Middle frontal gyrus (tissue), 1 donor: ENCODE results near the gene GPC6.

Experiments
- DNase-seq: peaks from one replicate; pipeline ENCODE4 v3.0.0-alpha.2; 2015; ENCODE audit warnings: low spot score; ENCODE audit errors: extremely low spot score

GPC6 gene

GRCh38 chr13:93964146-93964512, 737.5 kb downstream of the GPC6 start:
- DNase-seq, result no peak

- DNase-seq, result no peak
These were observed 739.0 kb downstream of the GPC6 start for GRCh38 chr13:93965587-93965986.

- no peak for DNase-seq
These were observed 739.8 kb downstream of the GPC6 start for GRCh38 chr13:93966267-93966936.

GRCh38 chr13:93967286-93967685, 740.7 kb downstream of the GPC6 start:
- DNase-seq, result no peak

DNA sequence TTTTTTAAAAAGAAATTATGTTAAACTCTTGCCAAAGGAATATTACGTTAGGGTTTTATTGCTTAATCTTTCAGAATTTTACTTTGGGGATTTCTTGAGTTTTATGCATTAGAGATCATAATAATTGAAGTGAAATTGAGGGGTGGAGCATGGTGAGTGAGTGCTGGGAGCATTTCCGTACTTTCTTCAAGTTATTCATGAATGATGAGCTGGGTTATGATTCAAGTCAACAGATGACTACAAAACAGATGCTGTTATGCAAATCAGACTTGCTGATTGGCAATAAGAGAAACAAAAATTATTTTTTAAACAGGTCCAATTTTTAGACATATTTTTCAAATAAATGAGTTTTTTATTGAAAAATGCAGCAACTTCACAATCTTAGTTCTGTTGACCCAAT, 748.6 kb downstream of the GPC6 start:
- no peak for DNase-seq

DNA sequence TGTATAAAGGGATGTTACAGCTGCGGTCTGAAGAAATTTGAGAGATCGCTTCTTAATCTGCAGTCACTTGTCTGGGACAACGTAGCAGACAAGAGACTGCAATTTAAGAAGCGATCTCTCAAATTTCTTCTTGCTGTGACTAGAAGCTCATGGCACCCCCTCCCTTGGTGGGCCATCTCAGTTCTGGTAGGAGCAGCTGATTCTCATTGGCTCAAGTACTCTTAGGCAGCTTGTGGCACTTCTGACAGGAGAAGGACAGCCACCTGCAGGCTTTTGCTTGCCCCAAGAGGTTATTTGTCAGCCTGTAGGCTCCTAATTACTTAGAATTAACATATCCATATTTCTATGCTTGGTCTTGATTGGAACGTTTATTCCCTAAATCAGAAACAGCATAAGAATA, 749.9 kb downstream of the GPC6 start:
- DNase-seq, result no peak

- DNase-seq, result no peak
These were observed 751.4 kb downstream of the GPC6 start for GRCh38 chr13:93977986-93978385.

DNA sequence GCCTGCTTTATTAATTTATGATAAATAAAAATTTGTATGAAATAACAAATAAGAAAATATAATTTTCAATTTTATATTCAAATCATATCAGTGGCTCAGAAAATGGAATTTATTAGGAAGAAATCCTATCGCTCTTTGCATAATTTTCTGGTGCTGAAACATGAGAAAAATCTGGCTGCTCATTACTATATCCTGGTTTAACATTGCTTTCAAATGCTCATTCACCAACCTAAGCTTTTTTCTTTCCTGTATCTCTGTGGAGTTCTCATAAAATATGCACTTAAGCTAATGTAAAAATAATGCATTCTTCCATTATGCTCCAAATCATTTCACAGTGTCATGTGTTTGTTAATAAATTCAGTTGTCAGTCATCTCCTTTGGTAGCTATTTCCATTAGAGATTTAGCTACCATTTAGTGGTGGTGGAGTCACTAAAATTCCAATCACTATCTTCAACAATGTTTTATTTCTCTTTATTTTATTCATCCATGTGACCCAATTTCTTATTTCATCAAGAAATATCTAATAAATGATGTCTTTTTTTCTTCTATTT, 754.9 kb downstream of the GPC6 start:
- no peak for DNase-seq

DNA sequence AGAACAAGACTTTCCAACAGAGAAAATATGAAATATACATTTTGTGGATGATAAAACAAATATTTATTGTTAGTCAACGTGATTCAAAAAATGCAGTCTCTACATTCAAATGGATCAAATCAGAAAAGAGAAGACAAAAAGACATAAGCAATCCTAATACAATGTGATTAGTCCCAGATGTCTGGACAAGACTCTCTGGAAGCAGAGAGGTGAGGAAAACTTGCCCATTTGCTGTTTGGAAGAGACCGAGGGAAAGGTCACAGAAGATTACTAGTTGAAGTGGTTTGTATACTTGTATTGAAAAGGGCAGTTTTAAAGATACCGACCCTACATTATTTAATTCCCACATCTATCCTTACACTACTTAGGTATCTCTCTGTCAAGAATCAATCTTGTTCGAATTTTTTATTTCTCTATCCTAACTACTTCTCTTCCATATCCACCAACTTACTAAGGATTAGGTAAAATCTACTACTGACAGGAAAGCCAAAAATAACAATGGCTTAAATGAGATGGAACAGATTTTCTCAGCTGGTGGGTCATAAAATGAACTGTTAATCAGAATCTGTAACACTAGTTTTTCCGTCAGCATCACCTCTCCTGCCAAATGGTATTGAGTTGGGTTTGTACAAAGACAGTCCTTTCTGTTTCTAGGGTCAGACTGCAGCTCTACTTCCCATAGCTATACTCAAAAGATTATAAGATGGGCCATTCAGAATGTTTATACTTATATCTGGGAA, 755.7 kb downstream of the GPC6 start:
- DNase-seq, result no peak

DNA sequence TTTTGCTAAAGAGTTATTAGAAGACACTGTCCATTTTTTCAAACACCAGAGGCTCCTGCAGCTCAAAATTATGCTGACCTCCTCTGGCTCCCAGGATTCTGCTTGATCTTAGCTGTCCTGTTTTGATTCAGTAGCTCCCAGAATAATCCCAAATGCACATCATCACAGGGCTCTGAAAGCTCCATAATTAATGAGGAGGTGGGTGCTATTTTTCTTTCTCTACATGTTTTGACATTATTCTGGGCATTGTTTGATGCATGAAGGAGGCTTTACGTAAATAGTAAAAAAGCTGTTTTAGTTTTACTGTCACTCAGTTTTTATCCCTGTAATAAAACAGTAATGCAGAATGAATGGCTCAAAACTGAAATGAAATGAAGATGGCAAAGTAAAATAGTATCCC, 757.4 kb downstream of the GPC6 start:
- DNase-seq, result no peak

- no peak for DNase-seq
These were observed 758.3 kb downstream of the GPC6 start for GRCh38 chr13:93984876-93985275.

GRCh38 chr13:93987458-93987857, 760.9 kb downstream of the GPC6 start:
- no peak for DNase-seq

DNA sequence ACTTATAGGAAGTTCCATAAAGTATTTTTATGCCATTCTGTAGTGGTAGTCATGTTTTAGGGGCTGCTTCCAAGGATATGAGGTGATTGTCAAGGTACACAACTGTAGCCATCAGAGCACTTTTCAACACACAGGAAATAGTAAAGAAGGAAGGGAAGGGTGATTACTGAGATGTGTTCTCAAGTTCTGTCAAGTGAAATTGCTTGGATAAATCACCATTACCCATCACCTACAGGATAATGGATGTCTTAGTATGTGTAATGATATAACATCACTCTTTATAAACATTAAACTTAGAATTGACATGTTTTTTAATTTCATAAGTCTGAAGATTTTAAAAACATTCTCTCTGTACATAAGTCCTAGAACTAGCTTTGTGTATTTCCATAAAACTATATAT, 765.0 kb downstream of the GPC6 start:
- DNase-seq, result no peak

GRCh38 chr13:93996481-93996880, 769.9 kb downstream of the GPC6 start:
- no peak for DNase-seq

DNA sequence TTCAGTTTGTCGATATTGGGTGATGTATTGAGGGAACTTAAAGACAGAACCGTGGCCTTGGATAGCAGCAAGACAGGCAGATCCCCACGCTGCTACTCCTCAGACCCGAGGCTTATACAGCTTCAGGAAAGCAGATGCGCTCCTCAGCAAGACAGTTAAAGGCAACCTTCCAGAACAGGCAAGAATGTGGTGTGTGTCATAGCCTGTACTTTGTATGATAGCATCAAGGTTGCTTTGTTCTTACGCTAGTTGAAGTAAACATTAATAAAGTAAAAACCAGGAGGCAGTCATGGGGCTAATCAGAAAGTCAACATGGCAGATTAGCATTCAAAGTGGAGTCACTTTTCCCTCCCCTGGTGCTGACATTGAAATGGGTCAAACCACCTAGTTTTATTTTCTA, 779.7 kb downstream of the GPC6 start:
- no peak for DNase-seq

- DNase-seq, result no peak
These were observed 780.5 kb downstream of the GPC6 start for GRCh38 chr13:94007072-94007471.

DNA sequence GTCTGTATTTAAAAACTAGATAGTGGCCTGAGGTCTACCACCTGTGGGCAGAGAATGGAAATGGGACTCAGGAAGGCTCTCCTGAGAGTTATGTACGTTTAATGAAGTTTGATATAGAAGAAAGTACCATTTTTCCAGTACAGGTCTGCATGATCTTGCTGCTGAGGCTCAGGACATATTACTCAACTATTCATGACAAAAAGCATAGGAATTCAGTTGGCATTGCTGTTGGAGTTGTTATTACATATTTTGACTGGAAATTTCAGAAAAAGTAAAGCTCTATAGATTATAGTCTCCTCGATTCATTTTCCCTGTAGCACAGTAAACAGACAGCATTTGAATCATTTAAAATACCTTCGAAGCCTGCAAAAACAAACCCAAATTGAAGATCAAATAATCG, 783.1 kb downstream of the GPC6 start:
- no peak for DNase-seq

- DNase-seq, result no peak
These were observed 787.9 kb downstream of the GPC6 start for GRCh38 chr13:94014461-94014860.

DNA sequence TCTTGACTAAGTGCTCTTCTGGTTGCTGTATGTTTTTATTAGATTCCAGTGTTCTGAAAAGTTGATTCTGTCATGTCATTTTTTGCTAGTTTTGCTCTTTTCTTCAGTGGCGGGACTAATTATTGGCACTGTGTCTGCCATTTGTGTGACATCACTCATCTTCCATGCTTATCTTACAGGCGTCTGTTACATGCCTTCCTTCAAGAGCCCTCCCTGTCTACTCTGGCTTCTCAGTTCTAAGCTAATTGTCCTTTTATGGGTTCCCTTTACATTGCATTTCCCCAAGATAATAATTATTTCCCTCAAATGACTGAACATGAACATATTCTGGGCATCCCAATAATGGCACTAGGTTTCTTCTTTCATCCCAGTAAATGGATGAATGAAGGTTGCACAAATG, 793.8 kb downstream of the GPC6 start:
- DNase-seq, result no peak

DNA sequence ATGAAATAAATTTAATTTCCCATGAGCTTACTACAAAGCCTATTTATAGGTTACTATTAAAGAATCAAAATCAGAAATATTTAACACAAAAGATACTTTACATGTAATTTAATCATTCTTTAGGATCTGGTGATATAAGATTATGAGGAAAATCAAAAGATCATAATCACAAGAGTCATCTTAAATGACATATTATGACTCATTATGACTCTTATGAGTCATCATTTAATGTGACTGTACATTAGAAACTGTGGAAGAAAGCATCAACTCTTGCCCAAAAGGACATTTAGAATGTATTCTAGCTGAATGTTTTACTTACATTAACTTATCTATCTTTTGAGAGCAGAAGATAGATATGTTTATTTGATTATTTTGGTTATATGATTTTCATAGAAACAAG, 794.2 kb downstream of the GPC6 start:
- DNase-seq, result no peak

- no peak for DNase-seq
These were observed 801.6 kb downstream of the GPC6 start for GRCh38 chr13:94028234-94028633.

GRCh38 chr13:94028650-94029049, 802.0 kb downstream of the GPC6 start:
- no peak for DNase-seq
